K562 (cell line): Measurements from ENCODE around the gene TMEM167B. TPM values are rescaled to one million over a fixed set of nuclear protein-coding genes. Genes with fewer than 3 reads are reported as not detected.

Experiments used
- ATF1 ChIP-seq, 2 experiments: fragments of 450-650 bp in 1 of 2; IDR thresholded peaks; 2 replicates each; pipeline ENCODE4 v1.6.1; 2016; ENCODE audit warnings: missing compliant biosample characterization in 1 of 2, missing genetic modification characterization in 1 of 2
- BRF2 ChIP-seq: IDR thresholded peaks from 3 replicates; pipeline ENCODE4 v1.6.1; 2011; ENCODE audit warnings: borderline replicate concordance, mild to moderate bottlenecking; ENCODE audit not compliant: insufficient read length, insufficient read depth
- CCNT2 ChIP-seq: IDR thresholded peaks from 2 replicates; pipeline ENCODE4 v1.6.1; 2011; ENCODE audit warnings: borderline replicate concordance, low read depth, mild to moderate bottlenecking, moderate library complexity, mixed read lengths, low read length; ENCODE audit not compliant: insufficient read length; ENCODE audit errors: extremely low read depth
- CREM ChIP-seq: IDR thresholded peaks from 2 replicates; pipeline ENCODE4 v1.6.1; 2014; ENCODE audit warnings: antibody characterized with exemption, low read depth
- EP400 ChIP-seq: fragments of 450-650 bp; IDR thresholded peaks from 2 replicates; pipeline ENCODE4 v1.6.1; 2017; ENCODE audit warnings: antibody characterized with exemption, mild to moderate bottlenecking, moderate library complexity
- GABPB2 ChIP-seq: fragments of 250-450 bp; sonication (Bioruptor Pico); conservative IDR thresholded peaks from 2 replicates; pipeline ENCODE4 v1.5.1; 2021; ENCODE audit warnings: mild to moderate bottlenecking
- GTF2A2 ChIP-seq: IDR thresholded peaks from 2 replicates; pipeline ENCODE4 v1.6.1; 2016; ENCODE audit warnings: mild to moderate bottlenecking, missing genetic modification characterization, missing compliant biosample characterization
- HDAC1 ChIP-seq, 2 experiments: fragments of 450-650 bp; IDR thresholded peaks; 2 replicates each; pipeline ENCODE4 v1.6.1; 2016 to 2017; ENCODE audit warnings: inconsistent platforms in 1 of 2, mild to moderate bottlenecking in 1 of 2, moderate library complexity in 1 of 2
- MYNN ChIP-seq, 2 experiments: sonication (generic); formaldehyde crosslinking in 1 of 2; IDR thresholded peaks; 2 replicates each; pipeline versions ENCODE4 v1.5.0 to v1.6.1; 2016 to 2020; ENCODE audit warnings: antibody characterized with exemption in 1 of 2, missing genetic modification reagents in 1 of 2
- SIX5 ChIP-seq, 2 experiments: IDR thresholded peaks; 2 replicates each; pipeline ENCODE4 v1.6.1; 2011; ENCODE audit warnings: low read length in 2 of 2, borderline replicate concordance in 1 of 2, low read depth in 1 of 2, mild to moderate bottlenecking in 1 of 2, moderate library complexity in 1 of 2; ENCODE audit not compliant: insufficient read depth in 1 of 2
- SNIP1 ChIP-seq: fragments of 450-650 bp; IDR thresholded peaks from 2 replicates; pipeline ENCODE4 v1.7.1; 2017; ENCODE audit warnings: low read depth, mild to moderate bottlenecking
- polyA plus RNA-seq, 8 experiments: library from polyadenylated mRNA; depleted of rRNA in 4 of 8; stranded (reverse) in 5 of 8; unstranded in 3 of 8; fragments of >200 nt; fragmentation: Nextera tagmentation in 2 of 8; fragmentation: Illumina TruSeq in 1 of 8; extraction: Ambion mirVana in 2 of 8; extraction: Trizol in 1 of 8; gene quantifications; 2 replicates each; pipeline versions ENCODE4 v1.2.1 to v1.2.3, GENCODE V29; 2011 to 2014; ENCODE audit warnings: inconsistent platforms in 1 of 8, missing spikeins in 1 of 8
- total RNA-seq, 7 experiments: library from RNA; depleted of rRNA in 6 of 7; stranded (reverse); fragments of >200 nt in 6 of 7; fragmentation: Illumina TruSeq in 2 of 7; extraction: Trizol in 2 of 7; gene quantifications; 2 replicates each; pipeline versions ENCODE4 v1.2.1 to v1.2.3, GENCODE V29; 2011 to 2021; ENCODE audit warnings: low replicate concordance in 1 of 7

Gene TMEM167B
- total and polyA plus RNA-seq, 9 of the 15 experiments (the other 6 are each of a cell fraction or from before 2014, with no cell fraction given) = 17.2 to 36.4 (median 32.2) TPM

- no peak for TF ChIP-seq BRF2
- no peak for TF ChIP-seq GTF2A2 (tag)
- TF ChIP-seq SIX5 (IDR thresholded peaks at IDR 0.05; ENCODE audit: borderline replicate concordance in 1 of 2, insufficient read depth in 1 of 2, low read depth in 1 of 2, low read length in 2 of 2) = no peak
- TF ChIP-seq HDAC1 (IDR thresholded peaks at IDR 0.05) = no peak
- peak; percentile 33; the same call in 1 of the 2 replicates for TF ChIP-seq CREM
- no peak for TF ChIP-seq SNIP1
- no peak for TF ChIP-seq GABPB2 (CRISPR knock-in tag)
- no peak for TF ChIP-seq MYNN (IDR thresholded peaks at IDR 0.05)
- TF ChIP-seq MYNN (CRISPR knock-in tag; IDR thresholded peaks at IDR 0.05) = no peak
- TF ChIP-seq EP400 = no peak
- no peak for TF ChIP-seq CCNT2
- TF ChIP-seq ATF1 (CRISPR knock-in tag; IDR thresholded peaks at IDR 0.05) = no peak; the same call in 1 of the 2 replicates
- peak; percentile 63; the same call in 1 of the 2 replicates for TF ChIP-seq ATF1 (tag; IDR thresholded peaks at IDR 0.05)
These were observed 43.2 kb upstream of the TMEM167B start (continued) for GRCh38 chr1:109047339-109047738.
